ENCODE measurements around the gene HHAT.

Gene HHAT

DNA sequence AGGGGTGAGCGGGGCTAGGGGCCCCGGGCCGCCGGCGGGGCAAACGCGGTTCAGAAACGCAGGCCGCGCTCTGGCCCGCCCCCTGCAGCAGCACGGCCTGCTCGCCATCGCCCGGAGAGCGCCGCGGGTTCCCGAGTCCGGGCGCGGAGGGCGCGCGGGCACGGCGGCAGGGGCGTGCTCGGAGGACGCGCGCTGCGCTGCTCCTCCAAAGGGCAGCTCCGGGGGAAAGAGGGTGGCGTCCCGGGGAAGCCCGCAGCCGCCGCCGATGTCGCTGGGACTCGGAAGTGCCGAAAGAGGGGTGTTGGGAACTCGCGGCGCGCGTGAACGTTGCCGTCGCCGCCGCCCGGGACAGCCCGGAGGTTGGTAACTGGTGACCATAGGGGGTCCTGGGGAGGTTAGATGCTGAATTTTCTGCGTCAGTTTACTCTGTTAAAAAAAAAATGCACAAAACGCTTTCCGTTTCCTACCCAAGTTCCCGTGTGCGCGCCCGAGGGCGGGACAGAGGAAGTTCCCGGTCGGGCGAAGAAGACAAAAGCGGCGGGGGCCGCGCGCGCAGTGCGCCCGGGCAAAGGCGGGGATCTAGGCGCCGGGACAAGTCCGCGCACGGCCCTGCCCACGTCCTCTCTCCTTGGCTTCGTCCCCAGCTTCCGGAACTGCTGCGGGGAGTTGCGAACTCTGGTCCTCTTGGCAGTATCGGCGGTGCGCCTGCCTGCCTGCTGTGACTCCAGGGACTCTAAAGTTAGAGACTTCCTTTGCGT lies at the start of gene HHAT:
HHAT (plus strand) TSS at position 157 of the 758 bp plus-strand sequence. CDS start 20,074 bp downstream, outside the sequence.
- DNase-seq (ENCODE audit: low read depth) = peak; percentile 72
- TF ChIP-seq, protein P1, sequence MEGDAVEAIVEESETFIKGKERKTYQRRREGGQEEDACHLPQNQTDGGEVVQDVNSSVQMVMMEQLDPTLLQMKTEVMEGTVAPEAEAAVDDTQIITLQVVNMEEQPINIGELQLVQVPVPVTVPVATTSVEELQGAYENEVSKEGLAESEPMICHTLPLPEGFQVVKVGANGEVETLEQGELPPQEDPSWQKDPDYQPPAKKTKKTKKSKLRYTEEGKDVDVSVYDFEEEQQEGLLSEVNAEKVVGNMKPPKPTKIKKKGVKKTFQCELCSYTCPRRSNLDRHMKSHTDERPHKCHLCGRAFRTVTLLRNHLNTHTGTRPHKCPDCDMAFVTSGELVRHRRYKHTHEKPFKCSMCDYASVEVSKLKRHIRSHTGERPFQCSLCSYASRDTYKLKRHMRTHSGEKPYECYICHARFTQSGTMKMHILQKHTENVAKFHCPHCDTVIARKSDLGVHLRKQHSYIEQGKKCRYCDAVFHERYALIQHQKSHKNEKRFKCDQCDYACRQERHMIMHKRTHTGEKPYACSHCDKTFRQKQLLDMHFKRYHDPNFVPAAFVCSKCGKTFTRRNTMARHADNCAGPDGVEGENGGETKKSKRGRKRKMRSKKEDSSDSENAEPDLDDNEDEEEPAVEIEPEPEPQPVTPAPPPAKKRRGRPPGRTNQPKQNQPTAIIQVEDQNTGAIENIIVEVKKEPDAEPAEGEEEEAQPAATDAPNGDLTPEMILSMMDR (conservative IDR thresholded peaks at IDR 0.05; ENCODE audit: low read length) = no peak
- H3K4me3 ChIP-seq (ENCODE audit: low read length) = peak within 1 kb of the TSS; percentile 71

DNA sequence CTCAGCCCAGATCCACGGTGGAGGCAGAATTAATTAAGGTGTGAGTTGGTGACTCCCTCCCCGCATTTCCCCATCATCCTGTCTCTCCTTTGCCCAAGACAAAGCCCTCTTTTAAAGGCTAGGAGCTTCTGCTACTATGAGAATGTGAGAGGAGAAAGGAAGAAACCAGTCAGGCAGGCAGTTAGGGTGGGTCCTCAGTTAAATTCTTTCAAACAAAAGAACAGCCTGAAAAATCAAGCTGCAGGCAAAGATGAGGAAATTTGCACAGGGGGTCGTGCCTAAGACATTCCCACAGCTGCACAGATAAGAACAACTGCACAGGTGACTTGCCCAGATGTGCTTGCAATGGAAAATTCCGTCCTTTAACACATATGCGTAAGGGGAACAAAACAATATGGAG lies 48.5 kb upstream of the HHAT start:
- TF ChIP-seq, protein P1 (conservative IDR thresholded peaks at IDR 0.05; ENCODE audit: low read length) = no peak
- no peak for DNase-seq (ENCODE audit: low read depth)
- H3K4me3 ChIP-seq (ENCODE audit: low read length) = no peak overlapping the region

DNA sequence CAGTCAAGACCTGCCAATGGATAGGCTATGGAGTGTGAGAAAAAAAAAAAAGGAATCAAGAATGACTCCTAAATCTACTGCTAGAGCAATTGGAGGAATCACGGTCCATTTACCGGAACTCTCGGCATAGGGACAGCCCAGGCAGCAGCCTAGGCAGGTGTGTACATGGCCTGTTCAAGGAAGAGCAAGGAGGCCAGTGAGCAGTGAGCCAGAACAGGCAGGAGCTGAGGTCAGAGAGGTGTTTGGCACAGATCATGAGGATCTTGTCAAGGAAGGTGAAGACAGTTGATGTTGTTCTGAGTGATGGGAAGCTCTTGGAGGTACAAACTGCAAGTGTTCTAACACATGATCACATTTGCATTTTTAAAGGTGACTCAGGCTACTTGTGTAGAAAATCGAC lies 40.6 kb upstream of the HHAT start:
- no peak overlapping the region for H3K4me3 ChIP-seq (ENCODE audit: low read length)
- TF ChIP-seq, protein P1 (conservative IDR thresholded peaks at IDR 0.05; ENCODE audit: low read length) = no peak
- no peak for DNase-seq (ENCODE audit: low read depth)

DNA sequence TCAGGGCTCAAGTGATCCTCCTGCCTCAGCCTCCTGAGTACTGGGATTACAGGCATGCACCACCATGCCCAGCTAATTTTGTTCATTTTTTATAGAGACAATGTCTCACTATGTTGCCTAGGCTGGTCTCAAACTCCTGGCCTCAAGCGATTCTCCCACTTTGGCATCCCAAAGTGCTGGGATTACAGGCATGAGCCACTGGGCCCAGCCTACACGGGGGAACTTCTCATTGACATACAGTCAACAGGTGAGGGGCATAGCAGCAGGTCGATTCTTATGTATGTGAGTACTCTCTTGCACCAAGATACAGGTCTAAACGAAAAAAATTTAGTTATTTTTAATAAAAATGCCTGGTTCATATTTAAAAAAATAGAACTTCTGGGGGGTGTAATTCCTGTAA lies 39.5 kb upstream of the HHAT start:
- no peak overlapping the region for H3K4me3 ChIP-seq (ENCODE audit: low read length)
- TF ChIP-seq, protein P1 (conservative IDR thresholded peaks at IDR 0.05; ENCODE audit: low read length) = no peak
- no peak for DNase-seq (ENCODE audit: low read depth)

DNA sequence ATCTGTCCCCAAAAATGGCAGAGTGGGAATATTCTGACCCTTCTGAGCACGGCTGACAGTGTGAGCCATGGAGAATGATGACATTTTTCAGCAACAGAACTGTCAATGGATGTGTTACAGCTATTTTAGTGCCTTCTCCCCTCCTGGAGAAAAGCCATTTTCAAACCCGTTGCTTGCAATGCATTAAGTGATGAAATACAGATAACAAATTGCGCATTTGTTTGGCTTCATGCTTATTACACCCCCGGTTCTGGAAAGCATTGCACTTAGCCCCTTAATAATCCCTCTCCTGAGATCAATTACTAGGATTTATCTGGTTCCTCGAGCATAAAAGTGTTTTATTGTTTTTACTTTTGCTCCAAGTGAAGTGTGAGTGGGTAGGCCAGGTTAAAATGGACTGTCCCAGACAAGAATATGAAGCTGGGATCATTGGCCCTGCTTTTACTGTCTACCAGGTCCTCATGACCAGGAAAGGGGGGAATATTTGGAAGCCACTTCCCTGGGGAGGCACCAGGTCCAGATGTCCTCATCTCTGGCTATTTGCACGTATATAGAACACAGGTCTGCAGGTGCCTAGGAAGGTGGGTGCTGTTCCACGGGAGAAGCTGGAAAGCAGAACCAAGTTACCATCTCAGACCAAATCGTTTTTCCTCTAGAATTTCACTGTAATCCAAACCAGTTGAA lies 37.5 kb upstream of the HHAT start:
- no peak overlapping the region for H3K4me3 ChIP-seq (ENCODE audit: low read length)
- DNase-seq (ENCODE audit: low read depth) = no peak
- TF ChIP-seq, protein P1 (conservative IDR thresholded peaks at IDR 0.05; ENCODE audit: low read length) = no peak

DNA sequence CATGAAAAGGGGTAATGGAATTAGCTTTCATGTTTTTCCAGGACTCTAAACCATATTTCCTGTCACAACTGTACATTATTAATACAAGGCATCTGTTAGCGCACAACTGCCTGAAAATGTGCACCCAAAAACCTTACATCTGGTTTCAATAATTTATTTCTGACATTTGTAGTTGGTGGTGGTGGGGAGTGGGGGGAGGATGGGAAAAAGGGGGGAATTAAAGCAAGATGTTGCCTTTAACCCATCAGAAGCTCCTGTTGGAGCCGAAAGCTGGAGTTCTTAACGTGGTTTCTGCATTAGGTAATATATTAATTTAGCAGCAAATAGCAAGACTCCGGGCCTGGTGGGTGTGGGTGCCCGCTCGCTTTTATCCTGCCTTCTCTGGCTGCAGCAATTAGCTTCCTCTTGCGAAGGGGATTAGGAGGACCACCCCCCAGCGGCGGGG lies 36.9 kb upstream of the HHAT start:
- TF ChIP-seq, protein P1 (conservative IDR thresholded peaks at IDR 0.05; ENCODE audit: low read length) = no peak
- H3K4me3 ChIP-seq (ENCODE audit: low read length) = peak overlapping the region; percentile 50
- DNase-seq (ENCODE audit: low read depth) = peak; percentile 98

Data from AG10803 (cell line).